HG03432 (cell line): Measurements from ENCODE around the gene STAM2.

Experiments
- ATAC-seq: cut with Tn5 transposase; IDR thresholded peaks from one replicate; pipeline ENCODE4 v1.9.1; 2021; ENCODE audit warnings: mild to moderate bottlenecking, moderate library complexity; ENCODE audit not compliant: unreplicated experiment

STAM2 gene

GRCh38 chr2:152078023-152078422, 97.5 kb downstream of the STAM2 start:
- ATAC-seq: no peak

- ATAC-seq: no peak
Measured at GRCh38 chr2:152075461-152076050, 100.0 kb downstream of the STAM2 start.

DNA sequence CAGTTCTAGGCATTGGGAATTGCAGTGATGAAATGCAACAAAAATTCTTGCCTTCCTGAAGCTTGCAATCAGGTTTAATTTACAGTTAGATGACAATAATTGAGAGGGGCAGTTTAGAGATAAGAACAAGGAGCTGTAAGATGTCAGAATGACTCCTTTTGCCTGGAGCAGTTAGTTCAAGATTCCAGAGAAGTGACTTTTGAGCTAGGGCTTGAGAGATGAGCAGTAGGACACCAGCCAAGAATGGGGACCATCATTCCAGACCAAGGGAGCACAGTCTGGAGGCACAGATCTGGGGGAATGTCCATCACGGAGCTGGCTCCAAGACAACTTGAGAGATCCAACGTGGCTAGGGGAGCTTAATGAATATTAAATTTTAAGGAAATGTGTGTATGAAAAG, 103.6 kb downstream of the STAM2 start:
- ATAC-seq: no peak

DNA sequence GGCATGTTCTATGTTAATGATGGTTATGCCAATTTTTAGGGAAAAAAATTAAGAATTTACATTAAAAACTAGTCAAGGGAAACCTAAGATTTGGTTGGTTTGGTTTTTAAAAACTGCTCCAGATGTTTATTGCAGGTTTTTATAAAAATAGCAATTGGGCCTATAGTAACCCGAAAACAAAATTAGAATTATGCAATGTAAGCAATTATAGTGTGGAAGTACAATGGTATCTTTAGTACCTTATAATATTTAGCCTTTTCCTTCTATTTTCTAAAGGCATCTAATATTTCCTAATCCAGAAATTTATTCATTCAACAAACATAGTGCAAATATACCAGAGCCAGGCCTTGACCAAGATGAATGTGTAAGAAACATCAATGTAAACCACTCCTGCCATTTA, 104.0 kb downstream of the STAM2 start:
- ATAC-seq: no peak

DNA sequence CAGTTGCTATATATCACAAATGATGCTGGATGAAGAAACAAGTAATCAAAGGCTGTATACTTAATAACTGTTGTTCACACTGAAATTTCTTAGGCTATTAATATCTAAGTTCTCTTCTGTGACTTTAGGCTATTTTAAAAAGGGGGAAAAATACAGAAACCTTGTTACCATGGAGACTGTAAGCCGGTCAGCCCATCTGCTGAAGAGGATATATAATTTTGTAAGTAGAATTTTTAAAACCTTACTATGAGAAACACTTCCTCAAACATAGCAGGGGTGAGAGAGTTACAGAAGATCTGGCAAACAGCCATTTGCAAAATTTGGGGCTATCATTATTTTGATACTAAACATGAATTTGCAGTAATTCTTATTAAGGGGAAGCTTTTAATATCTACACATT, 104.5 kb downstream of the STAM2 start:
- peak; percentile 84 for ATAC-seq

DNA sequence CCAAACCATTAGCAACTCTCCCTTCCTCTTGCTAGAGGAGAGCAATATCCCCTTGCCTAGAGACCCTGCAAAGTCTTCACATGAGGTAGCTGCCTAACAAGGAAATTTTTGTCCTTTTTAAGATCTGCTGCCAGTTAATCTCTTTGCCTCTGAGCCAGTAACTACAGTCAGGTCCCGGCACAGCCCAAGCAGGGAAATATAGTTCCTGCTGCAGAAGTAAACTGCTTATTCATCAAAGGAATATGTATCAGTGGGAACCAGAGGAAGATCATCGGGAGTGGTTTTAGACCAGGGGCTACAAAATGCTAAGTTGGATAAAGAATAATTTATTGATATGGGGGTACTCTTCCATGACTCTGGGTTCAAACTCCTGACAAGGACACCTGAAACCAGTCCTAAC, 107.3 kb downstream of the STAM2 start:
- no peak for ATAC-seq

- ATAC-seq: no peak
Measured at GRCh38 chr2:152067823-152068222, 107.7 kb downstream of the STAM2 start.
